Right lobe of liver (tissue), 6 donors: ENCODE measurements around the gene IGFBP4. TPM values are rescaled to one million over a fixed set of nuclear protein-coding genes. Genes with fewer than 3 reads are reported as not detected.
A peak's percentile ranks its signal among the peaks of the same experiment; 100 is the strongest.

Experiments used
- ATAC-seq, 4 donors: fragments of 200-7000 bp; cut with Tn5 transposase; one replicate each; pipeline ENCODE4 v1.9.1; 2020; ENCODE audit warnings: mild to moderate bottlenecking in 4 of 4, moderate library complexity in 4 of 4
- DNase-seq, 3 donors: peaks; one replicate each; pipeline ENCODE4 v3.0.0-alpha.2; 2020
- H3K27ac ChIP-seq, 3 donors: fragments of 200-600 bp; one replicate each; pipeline ENCODE4 v1.8.0; 2022
- H3K27me3 ChIP-seq, 2 donors: fragments of 200-600 bp; one replicate each; pipeline ENCODE4 v1.8.0; 2022
- H3K36me3 ChIP-seq, 4 donors: fragments of 200-600 bp; sonication (generic) in 1 of 4; one replicate each; pipeline versions ENCODE4 v1.5.1 to v1.8.0; 2017 to 2022; ENCODE audit warnings: control low read depth in 1 of 4
- H3K4me1 ChIP-seq, 4 donors: fragments of 200-600 bp; sonication (generic) in 1 of 4; one replicate each; pipeline versions ENCODE4 v1.5.1 to v1.8.0; 2017 to 2022; ENCODE audit warnings: control low read depth in 1 of 4
- H3K4me3 ChIP-seq, 3 donors: fragments of 200-600 bp; one replicate each; pipeline ENCODE4 v1.8.0; 2022
- H3K9me3 ChIP-seq, 4 donors: fragments of 200-600 bp; sonication (generic) in 1 of 4; one replicate each; pipeline versions ENCODE4 v1.5.1 to v1.8.0; 2017 to 2022; ENCODE audit warnings: control low read depth in 1 of 4
- POLR2A ChIP-seq: fragments of 450-650 bp; IDR thresholded peaks from one replicate; pipeline ENCODE4 v1.6.1; 2017; ENCODE audit warnings: antibody characterized with exemption, mild to moderate bottlenecking
- WGBS: methylation state at CpG from one replicate; pipeline ENCODE4 v1.1.6; 2018; ENCODE audit warnings: low coverage, low lambda C conversion rate; ENCODE audit not compliant: insufficient coverage; ENCODE audit errors: missing lambda C conversion rate; 5-methylcytosine and 5-hydroxymethylcytosine counted together
- intact Hi-C, 2 donors: fragments of 100-400 bp; cut with DNase I; formaldehyde crosslinking; loops; one replicate each; pipeline versions ENCODE4 v1.11.2 to v1.14.1; 2022
- total RNA-seq, 6 experiments: library from RNA; depleted of rRNA in 2 of 6; stranded (reverse); fragments of >200 nt in 2 of 6; fragmentation: NEBNext Ultra II Directional in 3 of 6; extraction: Animal tissue kit (Norgen Biotek cat#: 25700) in 3 of 6; gene quantifications; one replicate each; pipeline versions ENCODE4 v1.1.0 to v1.2.4, GENCODE V29; 2016 to 2023
- TF ChIP-seq, protein P1 (sequence below), 4 donors: fragments of 200-600 bp in 3 of 4; fragments of 450-650 bp in 1 of 4; IDR thresholded peaks; one replicate each; pipeline versions ENCODE4 v1.5.1 to v1.8.0; 2016 to 2022; ENCODE audit warnings: antibody characterized with exemption in 4 of 4, mild to moderate bottlenecking in 2 of 4
- donor health status: DM: no; HTN: yes; CAD: no.
- donor health status: DM: no; HTN: no; CAD: no.
- donor health status: DM: no; HTN: no; CAD: no.
- donor health status: DM: no; HTN: yes; CAD: no.
- donor health status: DM: no; HTN: yes; CAD: no.

Gene IGFBP4
- total RNA-seq, 6 experiments from 2014 or later = 382 to 716 (median 430) TPM

DNA sequence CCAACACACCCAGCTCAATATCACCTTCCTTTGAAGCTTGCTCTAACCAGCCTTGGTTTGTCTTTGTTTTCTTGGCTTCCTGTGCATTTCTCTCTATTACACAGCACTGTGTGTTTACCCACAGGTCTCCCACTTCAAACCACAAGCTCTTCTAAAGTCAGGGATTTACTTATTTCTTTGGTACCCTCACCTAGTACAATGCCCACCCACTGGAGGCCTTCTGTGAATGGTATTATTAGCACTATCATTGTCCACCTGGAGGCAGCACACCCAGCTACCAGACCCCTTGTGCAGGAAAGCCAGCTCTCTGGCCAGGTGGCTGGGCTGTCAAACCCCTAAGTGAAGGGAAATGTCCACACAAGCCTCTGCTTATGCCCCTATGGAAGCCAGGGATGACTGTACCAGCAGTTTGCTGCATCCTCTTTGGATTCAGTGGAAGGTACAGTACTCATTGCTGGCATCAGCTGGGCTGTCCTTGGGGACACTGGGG is 16.2 kb upstream of the IGFBP4 start:
- ATAC-seq = no peak
- no peaks in the 10 kb centered on the region for H3K9me3 ChIP-seq
- no peak overlapping the region for H3K27ac ChIP-seq
- no peak for TF ChIP-seq POLR2A
- TF ChIP-seq, protein P1, sequence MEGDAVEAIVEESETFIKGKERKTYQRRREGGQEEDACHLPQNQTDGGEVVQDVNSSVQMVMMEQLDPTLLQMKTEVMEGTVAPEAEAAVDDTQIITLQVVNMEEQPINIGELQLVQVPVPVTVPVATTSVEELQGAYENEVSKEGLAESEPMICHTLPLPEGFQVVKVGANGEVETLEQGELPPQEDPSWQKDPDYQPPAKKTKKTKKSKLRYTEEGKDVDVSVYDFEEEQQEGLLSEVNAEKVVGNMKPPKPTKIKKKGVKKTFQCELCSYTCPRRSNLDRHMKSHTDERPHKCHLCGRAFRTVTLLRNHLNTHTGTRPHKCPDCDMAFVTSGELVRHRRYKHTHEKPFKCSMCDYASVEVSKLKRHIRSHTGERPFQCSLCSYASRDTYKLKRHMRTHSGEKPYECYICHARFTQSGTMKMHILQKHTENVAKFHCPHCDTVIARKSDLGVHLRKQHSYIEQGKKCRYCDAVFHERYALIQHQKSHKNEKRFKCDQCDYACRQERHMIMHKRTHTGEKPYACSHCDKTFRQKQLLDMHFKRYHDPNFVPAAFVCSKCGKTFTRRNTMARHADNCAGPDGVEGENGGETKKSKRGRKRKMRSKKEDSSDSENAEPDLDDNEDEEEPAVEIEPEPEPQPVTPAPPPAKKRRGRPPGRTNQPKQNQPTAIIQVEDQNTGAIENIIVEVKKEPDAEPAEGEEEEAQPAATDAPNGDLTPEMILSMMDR (IDR thresholded peaks at IDR 0.05) = no peak
- intact Hi-C loops = no loop called here
- H3K36me3 ChIP-seq = no peaks in the 10 kb centered on the region
- no peaks in the 10 kb centered on the region for H3K27me3 ChIP-seq
- no peak for DNase-seq
- no peak overlapping the region for H3K4me3 ChIP-seq
- peaks cover 0 to 5% (median 0%) of the 10 kb centered on the region in 4 donors for H3K4me1 ChIP-seq

DNA sequence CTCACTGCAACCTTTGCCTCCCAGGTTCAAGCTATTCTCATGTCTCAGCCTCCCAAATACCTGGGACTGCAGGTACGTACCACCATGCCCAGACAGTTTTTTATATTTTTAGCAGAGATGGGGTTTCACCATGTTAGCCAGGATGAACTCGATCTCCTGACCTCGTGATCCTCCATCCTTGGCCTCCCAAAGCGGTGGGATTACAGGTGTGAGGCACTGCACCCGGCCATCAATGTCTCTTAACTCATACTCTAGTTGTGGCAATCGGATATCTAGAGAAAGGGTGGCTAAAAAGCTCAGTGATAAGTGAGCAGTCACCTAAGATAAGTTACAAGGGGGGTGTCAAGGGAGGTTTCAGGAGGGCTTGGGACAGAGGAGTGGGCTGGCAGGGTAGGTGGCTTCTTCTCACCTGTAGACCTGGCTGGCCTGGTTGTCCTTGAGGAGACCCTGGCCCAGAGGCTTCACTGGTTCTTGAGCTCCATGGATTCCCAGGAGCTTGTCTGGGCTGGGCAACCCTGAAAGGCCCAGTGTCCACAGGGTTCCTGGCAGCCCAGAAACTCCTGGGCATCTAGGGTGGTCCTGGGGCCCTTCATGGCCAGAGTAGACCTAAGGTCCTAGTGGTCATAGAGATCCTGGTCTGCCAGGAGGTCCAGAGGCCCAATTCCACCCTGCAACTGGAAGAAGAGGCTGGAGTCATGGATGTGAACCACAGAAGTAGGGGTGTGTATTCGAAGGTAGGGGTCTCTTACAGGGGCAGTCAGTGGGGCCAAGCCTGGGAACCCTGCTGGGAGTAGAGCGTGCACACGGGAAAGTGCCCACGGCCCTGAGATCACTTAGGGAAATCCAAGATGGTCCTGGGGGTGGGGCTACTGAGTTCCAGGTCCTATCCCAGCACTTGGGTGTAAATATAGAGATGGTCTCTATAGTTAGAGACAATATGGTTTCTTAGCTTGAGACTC is 12.7 kb upstream of the IGFBP4 start:
- Histone ChIP-seq H3K27me3 (no peaks in the 10 kb centered on the region), H3K36me3 (no peaks in the 10 kb centered on the region), H3K27ac (no peak overlapping the region), H3K4me1 (no peaks in the 10 kb centered on the region), H3K4me3 (no peak overlapping the region), H3K9me3 (no peaks in the 10 kb centered on the region)
- ATAC-seq (no peak), DNase-seq (no peak)
- WGBS = 71% methylated on average over 6 of the region's 10 CpGs
- TF ChIP-seq, protein P1 (IDR thresholded peaks at IDR 0.05) = no peak
- no peak for TF ChIP-seq POLR2A
- intact Hi-C loops = no loop called here

DNA sequence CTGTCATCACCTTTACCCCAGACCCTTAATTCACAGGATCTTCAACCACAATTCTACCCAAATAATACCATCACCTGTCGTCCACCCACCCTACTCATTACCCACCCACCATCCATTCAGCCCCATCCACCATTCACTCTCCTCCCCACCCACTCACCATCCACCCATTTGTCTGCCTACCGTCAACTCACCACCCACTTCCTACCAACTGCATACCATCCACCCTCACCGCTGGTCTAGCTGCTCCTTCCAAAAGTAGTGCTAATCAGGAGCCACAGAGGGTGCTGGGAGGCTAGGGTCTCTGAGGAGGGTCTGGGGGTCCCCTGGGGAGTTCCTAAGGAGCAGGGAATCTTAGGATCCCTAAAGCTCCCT is 12.0 kb upstream of the IGFBP4 start:
- TF ChIP-seq POLR2A = no peak
- TF ChIP-seq, protein P1 (IDR thresholded peaks at IDR 0.05) = no peak
- Histone ChIP-seq H3K4me1 (no peaks in the 10 kb centered on the region), H3K27ac (no peak overlapping the region), H3K4me3 (no peak overlapping the region), H3K9me3 (no peaks in the 10 kb centered on the region), H3K27me3 (no peaks in the 10 kb centered on the region), H3K36me3 (no peaks in the 10 kb centered on the region)
- intact Hi-C loops = no loop called here
- DNase-seq (peak in 1 of 3 donors; percentile 16), ATAC-seq (no peak)
- 75% methylated on average over 2 of the region's 3 CpGs for WGBS

DNA sequence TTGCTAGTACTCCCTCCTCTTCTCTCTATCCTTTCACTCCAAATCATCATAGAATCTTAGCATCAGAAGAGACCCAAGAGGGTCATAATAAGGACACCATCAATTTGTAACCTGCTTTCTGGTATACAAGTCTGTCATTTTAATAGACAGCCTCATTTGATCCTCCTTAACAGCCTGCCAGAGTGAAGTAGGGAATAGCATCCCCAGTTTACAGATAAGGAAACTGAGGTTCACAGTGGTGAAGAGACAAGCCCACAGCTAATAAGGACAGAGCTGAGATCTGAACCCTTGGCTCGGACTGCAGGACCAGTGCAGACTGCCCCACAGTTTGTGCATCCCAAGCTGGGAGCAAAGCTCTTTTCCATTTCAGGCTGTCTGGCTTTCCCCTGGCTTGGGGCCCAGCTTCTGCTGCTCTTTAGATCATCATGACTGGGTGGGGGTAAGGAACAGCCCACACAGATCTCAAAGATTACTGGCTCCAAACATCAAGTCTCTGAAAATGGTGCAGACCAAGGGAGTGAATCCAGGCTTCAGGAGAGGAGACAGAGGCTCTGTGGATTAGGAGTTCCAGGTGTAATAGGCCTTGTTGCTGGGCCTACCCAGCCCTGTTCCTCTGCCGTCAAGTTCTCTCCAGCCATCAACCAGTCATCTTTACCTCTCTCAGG is 10.3 kb upstream of the IGFBP4 start:
- 80% methylated on average over 1 of the region's 2 CpGs for WGBS

More for the DNA sequence above, 10.3 kb upstream of the IGFBP4 start:
- intact Hi-C loops = no loop called here
- peak in 1 of 3 donors; percentile 31 for DNase-seq
- no peaks in the 10 kb centered on the region for H3K27me3 ChIP-seq
- TF ChIP-seq, protein P1 (IDR thresholded peaks at IDR 0.05) = no peak
- no peak for TF ChIP-seq POLR2A
- H3K27ac ChIP-seq = no peak overlapping the region
- H3K9me3 ChIP-seq = no peaks in the 10 kb centered on the region
- H3K4me3 ChIP-seq = no peak overlapping the region
- no peaks in the 10 kb centered on the region for H3K36me3 ChIP-seq
- ATAC-seq = peak in 1 of 4 donors; percentile 24
- H3K4me1 ChIP-seq = no peaks in the 10 kb centered on the region
